ENCODE measurements around the gene TMEM120A.

The TMEM120A gene

GRCh38 chr7:75971961-75972763 lies 22.2 kb downstream of the TMEM120A start:
- no peaks in the 10 kb centered on the region for H3K4me1 ChIP-seq (ENCODE audit: insufficient read depth, low read length, poor library complexity, severe bottlenecking)
- no peak overlapping the region for H2AFZ ChIP-seq (ENCODE audit: low read length)
- H3K9ac ChIP-seq (ENCODE audit: low read depth, low read length, poor library complexity, severe bottlenecking), result no peak overlapping the region
- no peak overlapping the region for H3K4me3 ChIP-seq (ENCODE audit: low read length, poor library complexity, severe bottlenecking)
- peaks cover 6% of the 10 kb centered on the region; the same call in 1 of the 2 replicates for H3K36me3 ChIP-seq (ENCODE audit: insufficient read depth, low read length)
- no peaks in the 10 kb centered on the region for H3F3A ChIP-seq (ENCODE audit: low read depth)
- H3K9me2 ChIP-seq (replicated peaks; ENCODE audit: low read depth, low read length), result no peaks in the 10 kb centered on the region
- no peaks in the 10 kb centered on the region for H4K20me1 ChIP-seq (ENCODE audit: insufficient read depth, low read length, poor library complexity, severe bottlenecking)
- no peaks in the 10 kb centered on the region for H3K79me2 ChIP-seq (ENCODE audit: insufficient read depth, low read length)
- no peaks in the 10 kb centered on the region for H3K9me3 ChIP-seq (ENCODE audit: insufficient read depth, low read depth, low read length)
- H3K27me3 ChIP-seq (ENCODE audit: insufficient read depth, low read length, poor library complexity, severe bottlenecking), result no peaks in the 10 kb centered on the region
- TF ChIP-seq EZH2phosphoT487 (IDR thresholded peaks at IDR 0.05; ENCODE audit: borderline replicate concordance), result no peak
- no peak; the same call in 1 of the 2 replicates for TF ChIP-seq CTCF (conservative IDR thresholded peaks at IDR 0.05; ENCODE audit: low read length)
- H3K4me2 ChIP-seq (ENCODE audit: low read depth, low read length, poor library complexity, severe bottlenecking), result no peak overlapping the region

GRCh38 chr7:75971309-75971960 lies 23.0 kb downstream of the TMEM120A start:
- no peaks in the 10 kb centered on the region for H3F3A ChIP-seq (ENCODE audit: low read depth)
- no peaks in the 10 kb centered on the region for H3K9me3 ChIP-seq (ENCODE audit: insufficient read depth, low read depth, low read length)
- TF ChIP-seq EZH2phosphoT487 (IDR thresholded peaks at IDR 0.05; ENCODE audit: borderline replicate concordance) (no peak), CTCF (conservative IDR thresholded peaks at IDR 0.05; ENCODE audit: low read length) (no peak)
- no peak overlapping the region for H2AFZ ChIP-seq (ENCODE audit: low read length)
- H3K9me2 ChIP-seq (replicated peaks; ENCODE audit: low read depth, low read length), result no peaks in the 10 kb centered on the region
- no peak overlapping the region for H3K4me3 ChIP-seq (ENCODE audit: low read length, poor library complexity, severe bottlenecking)
- H3K9ac ChIP-seq (ENCODE audit: low read depth, low read length, poor library complexity, severe bottlenecking), result no peak overlapping the region
- peaks cover 6% of the 10 kb centered on the region; the same call in 1 of the 2 replicates for H3K36me3 ChIP-seq (ENCODE audit: insufficient read depth, low read length)
- H3K4me1 ChIP-seq (ENCODE audit: insufficient read depth, low read length, poor library complexity, severe bottlenecking), result no peaks in the 10 kb centered on the region
- no peaks in the 10 kb centered on the region for H3K27me3 ChIP-seq (ENCODE audit: insufficient read depth, low read length, poor library complexity, severe bottlenecking)
- H3K79me2 ChIP-seq (ENCODE audit: insufficient read depth, low read length), result no peaks in the 10 kb centered on the region
- no peaks in the 10 kb centered on the region for H4K20me1 ChIP-seq (ENCODE audit: insufficient read depth, low read length, poor library complexity, severe bottlenecking)
- no peak overlapping the region for H3K4me2 ChIP-seq (ENCODE audit: low read depth, low read length, poor library complexity, severe bottlenecking)

GRCh38 chr7:75969704-75970498 lies 24.5 kb downstream of the TMEM120A start:
- H3K9me3 ChIP-seq (ENCODE audit: insufficient read depth, low read depth, low read length), result no peaks in the 10 kb centered on the region
- H4K20me1 ChIP-seq (ENCODE audit: insufficient read depth, low read length, poor library complexity, severe bottlenecking), result no peaks in the 10 kb centered on the region
- no peak overlapping the region for H3K4me3 ChIP-seq (ENCODE audit: low read length, poor library complexity, severe bottlenecking)
- H3K4me1 ChIP-seq (ENCODE audit: insufficient read depth, low read length, poor library complexity, severe bottlenecking), result no peaks in the 10 kb centered on the region
- no peaks in the 10 kb centered on the region for H3K79me2 ChIP-seq (ENCODE audit: insufficient read depth, low read length)
- no peaks in the 10 kb centered on the region for H3F3A ChIP-seq (ENCODE audit: low read depth)
- no peak overlapping the region for H3K9ac ChIP-seq (ENCODE audit: low read depth, low read length, poor library complexity, severe bottlenecking)
- peaks cover 6% of the 10 kb centered on the region; the same call in 1 of the 2 replicates for H3K36me3 ChIP-seq (ENCODE audit: insufficient read depth, low read length)
- no peaks in the 10 kb centered on the region for H3K9me2 ChIP-seq (replicated peaks; ENCODE audit: low read depth, low read length)
- TF ChIP-seq CTCF (conservative IDR thresholded peaks at IDR 0.05; ENCODE audit: low read length), result no peak
- TF ChIP-seq EZH2phosphoT487 (IDR thresholded peaks at IDR 0.05; ENCODE audit: borderline replicate concordance), result no peak
- H3K27me3 ChIP-seq (ENCODE audit: insufficient read depth, low read length, poor library complexity, severe bottlenecking), result no peaks in the 10 kb centered on the region
- H2AFZ ChIP-seq (ENCODE audit: low read length), result no peak overlapping the region
- no peak overlapping the region for H3K4me2 ChIP-seq (ENCODE audit: low read depth, low read length, poor library complexity, severe bottlenecking)

Measured in Loucy (cell line).